Measurements from ENCODE around the gene TRIM59.

Gene TRIM59

DNA sequence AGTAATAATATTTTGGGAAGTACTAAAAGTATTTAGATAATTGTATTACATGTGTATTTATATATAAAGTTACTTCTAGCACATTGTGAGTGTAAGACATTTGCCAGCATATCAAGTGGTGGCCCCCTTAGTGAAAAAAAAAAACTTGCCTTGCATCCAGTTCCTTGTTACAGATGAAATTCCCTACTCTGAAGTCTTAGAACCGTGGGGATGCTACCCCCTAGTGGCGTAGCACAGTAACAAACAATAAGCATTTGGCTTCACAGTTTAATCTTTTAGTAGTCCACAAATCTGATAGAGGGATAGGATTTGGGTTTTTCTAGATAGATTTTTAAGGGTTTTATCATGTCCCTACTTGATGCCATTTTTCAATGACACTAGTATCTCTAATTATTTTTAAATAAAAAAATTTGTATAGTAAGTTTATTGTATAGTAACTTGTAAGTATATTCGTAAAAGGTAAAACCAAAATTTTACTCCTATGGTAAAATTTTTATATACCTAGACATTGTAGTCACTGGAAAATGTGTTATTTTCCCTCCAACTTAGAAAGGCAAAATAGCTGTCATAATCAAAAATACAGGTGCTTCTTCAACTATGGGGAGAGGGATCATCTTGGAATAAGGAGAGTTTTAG, 35.9 kb downstream of the TRIM59 start:
- TF ChIP-seq, protein P1, sequence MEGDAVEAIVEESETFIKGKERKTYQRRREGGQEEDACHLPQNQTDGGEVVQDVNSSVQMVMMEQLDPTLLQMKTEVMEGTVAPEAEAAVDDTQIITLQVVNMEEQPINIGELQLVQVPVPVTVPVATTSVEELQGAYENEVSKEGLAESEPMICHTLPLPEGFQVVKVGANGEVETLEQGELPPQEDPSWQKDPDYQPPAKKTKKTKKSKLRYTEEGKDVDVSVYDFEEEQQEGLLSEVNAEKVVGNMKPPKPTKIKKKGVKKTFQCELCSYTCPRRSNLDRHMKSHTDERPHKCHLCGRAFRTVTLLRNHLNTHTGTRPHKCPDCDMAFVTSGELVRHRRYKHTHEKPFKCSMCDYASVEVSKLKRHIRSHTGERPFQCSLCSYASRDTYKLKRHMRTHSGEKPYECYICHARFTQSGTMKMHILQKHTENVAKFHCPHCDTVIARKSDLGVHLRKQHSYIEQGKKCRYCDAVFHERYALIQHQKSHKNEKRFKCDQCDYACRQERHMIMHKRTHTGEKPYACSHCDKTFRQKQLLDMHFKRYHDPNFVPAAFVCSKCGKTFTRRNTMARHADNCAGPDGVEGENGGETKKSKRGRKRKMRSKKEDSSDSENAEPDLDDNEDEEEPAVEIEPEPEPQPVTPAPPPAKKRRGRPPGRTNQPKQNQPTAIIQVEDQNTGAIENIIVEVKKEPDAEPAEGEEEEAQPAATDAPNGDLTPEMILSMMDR (IDR thresholded peaks at IDR 0.05; ENCODE audit: low read depth, low read length, missing control alignments): peak; percentile 80
- peak; percentile 52 for DNase-seq (ENCODE audit: extremely low read depth, low read depth)
- H3K4me3 ChIP-seq (replicated peaks; ENCODE audit: low read depth, low read length): no peak overlapping the region

DNA sequence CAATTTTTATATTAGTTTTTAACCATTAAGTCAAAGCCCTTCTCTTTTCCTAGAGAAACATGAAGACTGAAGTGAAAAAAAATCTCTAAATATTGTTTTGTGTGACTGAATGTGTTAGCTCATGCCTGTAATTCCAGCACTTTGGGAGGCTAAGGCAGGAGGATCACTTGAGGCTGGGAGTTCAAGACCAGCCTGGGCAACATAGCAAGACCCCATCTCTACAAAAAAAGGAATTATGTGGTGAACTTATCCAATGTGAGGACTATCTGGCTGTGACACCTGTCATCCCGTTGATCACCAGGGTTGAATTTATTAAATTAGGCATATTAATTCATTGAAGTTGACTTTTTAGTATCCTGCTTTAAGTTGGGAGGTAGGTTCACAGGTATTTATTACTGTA, 37.1 kb downstream of the TRIM59 start:
- no peak for DNase-seq (ENCODE audit: extremely low read depth, low read depth)
- H3K4me3 ChIP-seq (replicated peaks; ENCODE audit: low read depth, low read length): no peak overlapping the region
- TF ChIP-seq, protein P1 (IDR thresholded peaks at IDR 0.05; ENCODE audit: low read depth, low read length, missing control alignments): no peak

DNA sequence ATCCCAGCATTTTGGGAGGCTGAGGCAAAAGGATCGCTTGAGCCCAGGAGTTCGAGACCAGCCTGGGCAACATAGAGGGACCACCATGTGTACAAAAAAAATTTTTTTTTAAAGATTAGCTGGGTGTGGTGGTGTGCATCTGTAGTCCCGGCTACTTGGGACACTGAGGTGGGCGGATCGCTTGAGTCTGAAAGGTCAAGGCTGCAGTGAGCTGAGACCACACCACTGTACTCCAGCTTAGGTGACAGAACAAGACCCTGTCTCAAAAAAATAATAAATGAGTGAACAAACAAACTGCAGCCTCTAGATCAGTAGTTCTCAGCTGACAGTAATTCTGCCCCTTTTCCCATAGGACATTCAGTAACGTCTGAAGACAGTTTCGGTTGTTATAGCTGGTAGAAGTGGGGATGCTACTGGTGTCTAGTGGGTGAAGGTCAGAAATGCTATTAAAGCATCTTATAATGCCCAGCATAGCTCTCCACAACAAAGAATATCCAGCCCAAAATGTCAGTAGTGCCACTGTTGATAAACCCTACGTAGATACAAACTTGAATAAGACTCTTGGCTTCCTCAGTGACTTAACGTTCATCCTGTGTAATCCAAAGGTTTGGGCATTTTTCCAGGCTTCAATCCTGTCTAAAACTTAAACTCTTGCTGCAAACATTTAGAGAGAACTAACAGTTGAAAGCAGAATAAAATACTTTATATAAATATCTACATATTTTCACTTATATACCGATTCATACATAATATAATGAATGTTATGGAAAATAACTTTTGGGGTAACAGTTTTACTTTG, 39.6 kb downstream of the TRIM59 start:
- H3K4me3 ChIP-seq (replicated peaks; ENCODE audit: low read depth, low read length): no peak overlapping the region
- no peak for DNase-seq (ENCODE audit: extremely low read depth, low read depth)
- TF ChIP-seq, protein P1 (IDR thresholded peaks at IDR 0.05; ENCODE audit: low read depth, low read length, missing control alignments): no peak

DNA sequence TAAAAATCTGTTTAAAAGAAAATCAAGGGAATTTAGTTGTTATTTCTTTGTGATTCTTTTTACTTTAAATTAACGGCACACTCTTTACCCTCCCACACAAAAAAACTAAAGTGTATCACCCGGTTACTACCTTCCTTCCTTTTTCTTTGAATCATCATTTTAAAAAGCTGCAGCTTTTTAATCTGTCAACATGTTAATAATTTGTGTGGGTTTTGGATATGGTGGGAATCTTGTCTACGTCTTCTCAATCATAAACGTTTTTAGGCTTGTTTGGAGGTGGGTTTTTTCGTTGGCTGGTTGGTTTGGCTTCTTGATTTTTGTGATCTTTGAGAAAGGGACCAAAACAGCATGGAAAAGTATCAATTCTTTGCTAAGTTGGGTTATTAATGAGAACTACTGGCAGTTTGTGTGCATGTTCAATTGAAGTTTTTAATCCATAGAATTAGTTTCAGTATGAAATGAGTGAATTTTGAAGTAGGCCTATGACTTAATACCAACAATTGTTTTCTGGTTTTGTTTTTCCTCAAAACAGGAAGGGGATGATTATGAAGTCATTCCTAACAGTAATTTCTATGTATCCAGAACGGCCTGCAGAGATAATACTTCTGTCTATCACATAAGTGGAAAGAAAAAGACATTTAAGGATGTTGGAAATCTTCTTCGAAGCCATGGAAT, 45.7 kb downstream of the TRIM59 start:
- peak overlapping the region; percentile 94 for H3K4me3 ChIP-seq (replicated peaks; ENCODE audit: low read depth, low read length)
- no peak for DNase-seq (ENCODE audit: extremely low read depth, low read depth)
- TF ChIP-seq, protein P1 (IDR thresholded peaks at IDR 0.05; ENCODE audit: low read depth, low read length, missing control alignments): no peak

DNA sequence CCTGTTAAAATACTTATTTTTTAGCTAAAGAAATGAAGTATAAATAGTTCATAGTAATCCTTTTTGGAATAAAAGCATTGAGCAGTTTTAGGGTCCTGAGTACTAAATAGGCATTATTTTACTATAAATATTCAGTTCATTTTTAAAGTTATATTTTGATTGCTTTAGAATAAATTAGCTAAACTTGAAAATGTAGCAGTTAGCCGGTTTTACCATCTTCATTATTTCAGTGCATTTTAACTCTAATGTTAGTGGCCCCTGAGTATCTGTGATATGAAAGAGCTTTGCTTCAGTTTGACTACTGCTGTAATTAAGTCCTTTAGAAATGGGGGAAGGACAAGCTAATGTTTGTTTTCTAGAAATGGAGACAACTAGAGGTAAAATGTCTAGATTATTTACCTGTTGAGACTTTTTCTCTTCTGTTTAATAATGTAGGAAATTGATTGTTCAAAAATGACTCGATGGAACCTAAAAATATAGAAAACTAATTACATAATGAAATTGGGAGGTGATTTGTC, 46.5 kb downstream of the TRIM59 start:
- no peak for DNase-seq (ENCODE audit: extremely low read depth, low read depth)
- peak overlapping the region; percentile 94 for H3K4me3 ChIP-seq (replicated peaks; ENCODE audit: low read depth, low read length)

More for the DNA sequence above, 46.5 kb downstream of the TRIM59 start:
- TF ChIP-seq, protein P1 (IDR thresholded peaks at IDR 0.05; ENCODE audit: low read depth, low read length, missing control alignments): no peak
